ENCODE data around the gene MYRFL.
"Not testable (repeated sequence)": the region's sequence is repeated elsewhere in the genome, so short reads cannot be mapped to it uniquely, and the experiment has no call there.

MYRFL gene

DNA sequence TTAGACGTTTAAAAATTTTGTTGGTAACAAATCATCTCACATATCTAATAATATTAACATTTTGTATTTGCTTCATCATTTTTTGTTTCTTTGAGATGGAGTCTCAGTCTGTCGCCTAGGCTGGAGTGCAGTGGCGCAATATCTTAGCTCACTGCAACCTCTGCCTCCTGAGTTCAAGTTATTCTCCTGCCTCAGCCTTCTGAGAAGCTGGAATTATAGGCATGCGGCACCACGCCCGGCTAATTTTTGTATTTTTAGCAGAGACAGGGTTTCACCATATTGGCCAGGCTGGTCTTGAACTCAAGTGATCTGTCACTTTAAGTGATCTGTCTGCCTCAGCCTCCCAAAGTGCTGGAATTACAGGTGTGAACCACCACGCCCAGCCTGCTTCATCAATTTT lies 169.1 kb downstream of the MYRFL start:
- not testable (repeated sequence) for DNase-seq

DNA sequence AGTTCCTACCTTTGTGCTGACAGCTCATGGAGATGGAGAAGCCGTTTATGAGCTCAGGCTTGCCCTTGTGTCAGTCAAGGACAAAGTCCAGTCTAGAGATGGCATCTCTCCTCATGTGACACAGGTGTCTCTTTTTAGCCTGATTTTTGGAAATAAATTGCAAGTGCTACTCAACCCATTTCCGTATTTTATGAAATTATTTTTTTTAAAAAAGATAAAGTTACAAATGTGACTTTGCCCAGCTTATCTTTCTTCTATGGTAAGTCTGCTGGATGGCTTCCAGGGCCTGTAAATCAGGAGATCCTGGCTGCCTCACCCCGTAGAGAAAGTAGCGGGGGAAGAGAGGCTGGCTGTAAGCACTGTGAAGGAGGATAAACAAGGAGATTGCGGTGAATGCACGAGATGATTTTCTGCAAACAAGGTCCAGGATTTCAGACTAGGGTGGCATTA lies 169.7 kb downstream of the MYRFL start:
- no peak for DNase-seq

DNA sequence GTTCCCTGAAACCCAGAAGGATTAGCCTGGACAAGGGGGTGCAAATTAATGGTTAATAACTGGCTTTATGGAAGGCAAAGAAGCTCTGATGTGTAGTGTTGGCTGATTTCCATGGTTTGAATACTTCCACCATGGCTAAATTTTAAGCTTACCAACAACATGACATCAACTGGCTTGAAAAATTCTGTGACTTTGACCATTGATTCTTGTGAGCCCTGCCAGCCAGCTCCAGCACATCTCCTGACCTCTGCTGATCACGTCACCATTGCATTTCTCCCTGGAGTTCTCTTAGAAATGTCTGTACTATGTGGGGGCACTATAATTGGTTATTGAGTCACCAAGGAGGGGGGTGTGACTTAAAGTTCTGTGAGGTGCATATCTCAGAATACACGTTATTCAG lies 171.2 kb downstream of the MYRFL start:
- no peak for DNase-seq

DNA sequence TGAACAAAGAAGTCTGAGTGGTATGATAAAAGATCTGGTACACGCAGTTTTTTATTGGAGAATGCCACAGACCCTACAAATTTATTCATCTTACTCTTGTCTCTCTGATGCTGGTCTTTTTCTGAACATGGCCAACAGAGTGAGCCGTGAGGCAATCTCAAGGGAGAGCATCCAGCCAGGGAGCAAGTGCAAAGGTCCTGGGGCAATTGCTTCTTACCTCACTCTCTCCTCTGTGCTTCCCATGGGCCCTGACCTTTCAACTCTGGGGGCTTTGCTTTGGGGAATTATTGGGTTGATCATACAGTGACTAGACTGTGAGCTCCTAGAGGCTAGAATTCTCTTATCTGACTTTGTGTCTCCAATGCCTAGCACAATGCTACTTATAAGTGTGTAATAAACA lies 171.7 kb downstream of the MYRFL start:
- no peak for DNase-seq

DNA sequence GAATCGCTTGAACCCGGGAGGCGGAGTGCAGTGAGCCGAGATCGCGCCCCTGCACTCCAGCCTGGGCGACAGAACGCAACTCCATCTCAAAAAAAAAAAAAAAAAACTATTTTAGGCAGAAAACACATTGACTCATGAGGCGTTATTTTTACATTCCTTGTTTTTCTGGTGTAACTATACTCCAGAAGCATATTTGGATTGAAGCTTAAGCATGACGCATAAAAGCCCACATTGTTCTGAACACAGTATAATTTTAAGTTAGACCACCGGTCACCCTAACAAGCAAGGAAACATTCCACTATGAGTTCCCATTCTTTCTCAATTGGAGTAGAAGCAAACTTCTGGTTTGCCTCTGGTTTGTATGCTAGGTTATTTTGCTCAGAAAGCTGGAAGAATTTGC lies 173.0 kb downstream of the MYRFL start:
- no peak for DNase-seq

DNA sequence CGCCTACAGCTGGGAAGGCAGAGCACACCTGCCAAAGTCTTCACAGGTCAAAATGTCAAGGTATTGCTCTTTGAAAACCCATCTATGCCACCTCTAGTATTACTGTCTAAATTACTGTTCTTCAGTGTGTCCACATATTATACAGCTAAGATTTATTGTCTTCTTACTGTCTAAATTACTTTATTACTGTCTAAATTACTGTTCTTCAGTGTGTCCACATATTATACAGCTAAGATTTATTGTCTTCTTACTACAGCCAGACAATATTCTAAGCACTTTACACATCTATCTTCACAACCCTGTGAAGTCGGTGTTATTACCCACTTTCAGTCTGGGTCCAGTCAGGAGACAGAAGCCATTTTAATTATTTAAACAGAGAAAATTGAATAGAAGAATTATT lies 173.9 kb downstream of the MYRFL start:
- no peak for DNase-seq

DNA sequence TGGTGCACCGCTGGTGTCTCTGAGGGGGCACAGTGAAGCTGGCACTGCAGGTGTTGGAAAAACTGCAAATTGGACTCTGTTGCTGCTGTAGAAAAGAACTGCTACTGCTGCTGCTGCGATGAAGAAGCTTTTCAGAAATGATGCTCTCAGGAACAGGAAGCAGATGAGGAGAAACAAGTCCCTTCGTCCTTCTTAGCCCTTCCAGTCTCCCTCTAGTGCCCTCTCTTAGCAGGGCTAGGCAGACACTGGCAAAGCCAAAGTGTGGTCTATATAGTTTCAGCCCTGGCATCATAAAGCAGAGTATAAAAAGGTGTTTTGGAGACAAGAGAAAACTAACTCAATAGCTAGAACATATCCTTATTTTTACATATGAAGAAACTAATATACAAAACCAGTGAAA lies 174.5 kb downstream of the MYRFL start:
- DNase-seq = no peak

DNA sequence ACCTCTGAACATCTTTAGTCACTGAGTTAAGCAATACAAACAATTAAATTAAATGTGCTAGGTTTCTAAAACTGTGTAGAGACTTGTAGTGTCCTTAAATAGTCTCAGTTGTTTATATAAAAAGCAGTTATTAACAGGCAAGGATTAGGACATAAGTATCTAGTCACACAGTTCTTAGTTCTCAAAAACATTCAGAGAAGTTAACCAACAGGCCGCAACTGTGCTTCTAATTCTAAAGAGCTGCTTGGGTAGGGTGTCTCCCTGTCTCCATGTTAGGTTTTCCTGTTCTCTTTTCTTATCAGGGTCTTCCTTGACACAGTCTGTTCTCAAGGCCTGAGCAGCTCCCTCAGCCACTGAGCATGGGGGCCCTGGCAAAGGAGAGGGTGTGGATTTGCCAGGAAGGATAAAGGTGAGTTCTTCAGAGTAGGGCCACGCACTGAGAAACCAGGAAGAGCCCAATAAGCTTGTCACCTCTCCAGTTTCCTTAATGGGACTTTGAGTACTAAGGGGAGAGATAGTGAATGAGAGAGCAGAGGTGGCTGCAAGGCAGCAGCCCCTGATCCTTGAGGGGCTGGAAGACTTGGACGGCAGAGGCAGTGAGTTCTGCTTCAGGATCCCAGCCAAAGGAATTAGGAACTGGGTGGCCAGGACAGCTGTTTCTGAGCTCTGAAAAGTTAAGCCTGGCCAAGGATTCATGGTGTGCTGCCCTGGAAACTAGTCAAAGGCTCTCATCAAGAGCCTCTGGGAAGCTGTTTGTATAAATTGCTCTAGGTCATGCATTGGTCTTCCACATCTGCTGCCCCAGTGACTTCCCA lies 177.3 kb downstream of the MYRFL start:
- DNase-seq = no peak

DNA sequence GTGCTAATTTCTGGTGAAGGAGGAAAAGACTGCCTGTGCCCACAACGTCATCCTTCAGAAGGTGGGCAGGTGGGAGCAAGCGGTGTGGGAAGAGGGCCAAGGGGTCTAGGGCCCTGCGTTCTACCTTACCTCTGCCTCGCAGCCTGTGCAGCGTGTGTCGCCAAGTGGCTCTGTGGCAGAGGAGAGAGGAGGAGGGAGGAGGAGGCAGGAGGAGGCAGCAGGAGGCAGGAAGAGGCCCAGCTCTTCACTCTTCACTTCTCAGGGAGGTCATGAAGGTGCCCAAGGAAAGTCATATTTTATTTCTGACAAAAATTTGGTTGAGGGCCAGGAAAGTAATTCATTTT lies 177.9 kb downstream of the MYRFL start:
- no peak for DNase-seq

DNA sequence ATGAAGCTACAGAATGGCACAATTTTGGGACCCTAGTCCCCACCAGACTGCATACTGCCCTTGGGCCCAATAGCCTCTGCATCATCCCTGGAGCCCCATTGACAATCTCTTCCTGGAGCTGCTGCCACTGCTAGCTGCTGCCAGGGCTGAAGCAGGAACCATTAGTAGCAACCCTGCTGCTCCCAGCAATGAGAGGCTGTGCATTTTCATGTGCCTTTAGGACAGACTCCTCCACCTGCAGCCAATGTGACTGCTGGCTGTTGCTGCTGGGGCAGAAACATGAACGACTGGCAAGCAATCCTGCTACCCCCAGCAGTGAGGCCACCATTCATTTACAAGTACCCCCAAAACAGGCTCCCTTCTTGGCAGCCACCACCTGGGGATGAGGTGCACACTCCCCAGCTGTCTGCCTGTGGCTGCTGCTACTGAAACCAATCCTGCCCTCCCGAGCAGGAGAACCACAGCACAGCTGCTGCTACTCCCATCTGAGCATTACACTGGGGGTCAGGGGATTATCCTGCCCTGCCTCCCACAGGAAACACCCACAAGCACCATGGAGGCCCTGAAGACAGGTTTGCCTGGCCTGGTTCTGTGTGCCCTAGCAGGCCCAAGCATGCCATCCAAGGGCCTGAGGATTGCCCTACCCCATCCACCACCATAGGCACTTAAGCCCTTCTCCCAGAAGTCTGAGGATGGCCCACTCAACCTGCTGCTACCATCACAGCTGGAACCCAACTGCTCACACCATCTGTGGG lies 181.0 kb downstream of the MYRFL start:
- no peak for DNase-seq

DNA sequence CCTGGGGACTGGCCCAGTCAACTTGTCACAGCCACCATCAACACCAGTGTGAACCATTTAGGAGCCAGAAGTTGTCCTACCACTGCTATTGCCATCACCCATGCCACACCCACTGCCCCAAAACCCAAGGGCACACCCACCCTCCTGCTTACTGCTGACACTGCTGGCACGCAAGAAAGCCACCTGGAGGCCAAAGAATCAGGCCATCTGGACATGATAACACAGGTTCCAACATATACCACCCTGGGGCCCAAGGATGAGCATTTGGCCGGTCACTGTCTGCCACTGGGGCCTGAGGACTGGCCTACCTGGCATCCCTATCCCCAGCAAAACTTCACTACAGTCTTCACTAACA lies 181.6 kb downstream of the MYRFL start:
- no peak for DNase-seq

DNA sequence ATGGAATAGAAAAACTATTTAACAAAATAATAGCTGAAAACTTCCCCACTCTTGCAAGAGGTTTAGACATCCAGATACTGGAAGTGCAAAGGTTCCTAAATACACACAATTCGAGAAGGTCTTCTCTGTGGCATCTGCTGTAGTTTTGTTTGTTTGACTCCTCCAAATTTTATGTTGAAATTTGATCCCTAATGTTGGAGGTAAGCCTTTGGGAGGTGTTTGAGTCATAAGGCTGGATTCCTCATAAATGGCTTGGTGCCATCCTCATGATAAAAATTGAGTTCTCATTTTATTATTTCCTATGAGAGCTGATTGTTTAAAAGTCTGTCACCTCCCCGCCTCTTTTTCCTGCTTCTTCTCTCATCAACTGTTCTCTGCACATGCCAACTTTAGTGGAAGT lies 182.7 kb downstream of the MYRFL start:
- DNase-seq = no peak
